H9 (cell line): Measurements from ENCODE around the gene SYNPO2. TPM values are rescaled to one million over a fixed set of nuclear protein-coding genes. Genes with fewer than 3 reads are reported as not detected.

Experiments
- DNase-seq: peaks from one replicate; pipeline ENCODE4 v3.0.0-alpha.2; 2017
- H2AFZ ChIP-seq: one replicate; pipeline ENCODE4 v1.6.1; 2013; ENCODE audit warnings: mild to moderate bottlenecking, low read length, control low read depth, moderate library complexity
- H2AK5ac ChIP-seq: 2 replicates; pipeline ENCODE4 v1.6.1; 2013; ENCODE audit warnings: low read length, control low read depth, mixed read lengths; ENCODE audit not compliant: insufficient read length
- H2BK120ac ChIP-seq: one replicate; pipeline ENCODE4 v1.6.1; 2013; ENCODE audit warnings: low read depth, mild to moderate bottlenecking, low read length, control low read depth, inconsistent platforms; ENCODE audit not compliant: poor library complexity, severe bottlenecking
- H2BK12ac ChIP-seq: 2 replicates; pipeline ENCODE4 v1.6.1; 2013; ENCODE audit warnings: low read length, control low read depth, mixed read lengths, low read depth; ENCODE audit not compliant: insufficient read length
- H2BK15ac ChIP-seq: 2 replicates; pipeline ENCODE4 v1.6.1; 2013; ENCODE audit warnings: low read depth, low read length, control low read depth
- H2BK20ac ChIP-seq: one replicate; pipeline ENCODE4 v1.6.1; 2013; ENCODE audit warnings: low read depth, mild to moderate bottlenecking, low read length, control low read depth, inconsistent platforms; ENCODE audit not compliant: poor library complexity, severe bottlenecking
- H2BK5ac ChIP-seq: 2 replicates; pipeline ENCODE4 v1.6.1; 2013; ENCODE audit warnings: low read length, control low read depth, mixed read lengths; ENCODE audit not compliant: insufficient read length
- H3K14ac ChIP-seq: 2 replicates; pipeline ENCODE4 v1.6.1; 2013; ENCODE audit warnings: low read length, control low read depth; ENCODE audit not compliant: insufficient read depth
- H3K18ac ChIP-seq: 2 replicates; pipeline ENCODE4 v1.6.1; 2013; ENCODE audit warnings: low read depth, mild to moderate bottlenecking, mixed read lengths, low read length, control low read depth; ENCODE audit not compliant: insufficient read length
- H3K23ac ChIP-seq: 2 replicates; pipeline ENCODE4 v1.6.1; 2013; ENCODE audit warnings: low read length, control low read depth, mixed read lengths, low read depth; ENCODE audit not compliant: insufficient read length
- H3K23me2 ChIP-seq: 2 replicates; pipeline ENCODE4 v1.6.1; 2013; ENCODE audit warnings: low read depth, mild to moderate bottlenecking, mixed read lengths, low read length, control low read depth; ENCODE audit not compliant: insufficient read length, poor library complexity, severe bottlenecking
- H3K27ac ChIP-seq: 2 replicates; pipeline ENCODE4 v1.5.1; 2013; ENCODE audit warnings: low read length, control low read depth, mixed read lengths, low read depth; ENCODE audit not compliant: insufficient read length
- H3K27me3 ChIP-seq: 2 replicates; pipeline ENCODE4 v1.6.1; 2013; ENCODE audit warnings: low read length, control low read depth, inconsistent platforms; ENCODE audit not compliant: insufficient read depth
- H3K4ac ChIP-seq: 2 replicates; pipeline ENCODE4 v1.6.1; 2013; ENCODE audit warnings: low read depth, mild to moderate bottlenecking, control low read depth, inconsistent platforms, low read length, moderate library complexity
- H3K4me1 ChIP-seq: 2 replicates; pipeline ENCODE4 v1.6.1; 2013; ENCODE audit warnings: low read length, control low read depth, inconsistent platforms; ENCODE audit not compliant: insufficient read depth
- H3K4me2 ChIP-seq: 2 replicates; pipeline ENCODE4 v1.6.1; 2013; ENCODE audit warnings: low read length, control low read depth, mixed read lengths; ENCODE audit not compliant: insufficient read length, insufficient read depth
- H3K56ac ChIP-seq: 2 replicates; pipeline ENCODE4 v1.6.1; 2013; ENCODE audit warnings: low read depth, mild to moderate bottlenecking, mixed read lengths, low read length, control low read depth; ENCODE audit not compliant: insufficient read length
- H3K79me1 ChIP-seq: 2 replicates; pipeline ENCODE4 v1.6.1; 2013; ENCODE audit warnings: low read depth, mild to moderate bottlenecking, moderate library complexity, low read length, control low read depth, inconsistent platforms; ENCODE audit not compliant: insufficient read depth, poor library complexity, severe bottlenecking
- H3K79me2 ChIP-seq: 2 replicates; pipeline ENCODE4 v1.6.1; 2013; ENCODE audit warnings: low read length, control low read depth, inconsistent platforms; ENCODE audit not compliant: insufficient read depth
- H3K9ac ChIP-seq: 2 replicates; pipeline ENCODE4 v1.6.1; 2013; ENCODE audit warnings: low read length, control low read depth, mixed read lengths; ENCODE audit not compliant: insufficient read length; ENCODE audit errors: extremely low read depth
- H3K9me3 ChIP-seq: one replicate; pipeline ENCODE4 v1.6.1; 2013; ENCODE audit warnings: low read depth, low read length, inconsistent platforms; ENCODE audit not compliant: control insufficient read depth
- H3T11ph ChIP-seq: one replicate; pipeline ENCODE4 v1.6.1; 2013; ENCODE audit warnings: mild to moderate bottlenecking, low read length, control low read depth, inconsistent platforms
- H4K20me1 ChIP-seq: one replicate; pipeline ENCODE4 v1.6.1; 2013; ENCODE audit not compliant: control insufficient read depth, insufficient read length, insufficient read depth
- H4K5ac ChIP-seq: 2 replicates; pipeline ENCODE4 v1.6.1; 2013; ENCODE audit warnings: low read depth, mild to moderate bottlenecking, mixed read lengths, low read length, control low read depth; ENCODE audit not compliant: insufficient read length
- H4K8ac ChIP-seq: replicated peaks from 2 replicates; pipeline ENCODE4 v1.6.1; 2013; ENCODE audit warnings: low read length, control low read depth, mixed read lengths, low read depth; ENCODE audit not compliant: insufficient read length
- H4K91ac ChIP-seq: 2 replicates; pipeline ENCODE4 v1.6.1; 2013; ENCODE audit warnings: low read depth, mild to moderate bottlenecking, moderate library complexity, mixed read lengths, low read length, control low read depth; ENCODE audit not compliant: insufficient read length
- H3K27ac Mint-ChIP-seq, 3 experiments: 2 replicates in 2 of 3; 3 replicates in 1 of 3; pipeline ENCODE4 v1.8.0; 2020 to 2021; ENCODE audit warnings: mixed read lengths in 3 of 3, mild to moderate bottlenecking in 1 of 3, moderate library complexity in 1 of 3
- H3K27me3 Mint-ChIP-seq: 2 replicates; pipeline ENCODE4 v1.8.0; 2021; ENCODE audit warnings: low read depth, mild to moderate bottlenecking, moderate library complexity, mixed read lengths
- H3K36me3 Mint-ChIP-seq, 3 experiments: 2 replicates in 2 of 3; 3 replicates in 1 of 3; pipeline ENCODE4 v1.8.0; 2020 to 2021; ENCODE audit warnings: low read depth in 3 of 3, mixed read lengths in 3 of 3; ENCODE audit not compliant: insufficient read depth in 1 of 3
- H3K4me1 Mint-ChIP-seq, 2 experiments: 2 replicates each; pipeline ENCODE4 v1.8.0; 2020; ENCODE audit warnings: mixed read lengths in 2 of 2
- H3K4me3 Mint-ChIP-seq, 2 experiments: 2 replicates in 1 of 2; 3 replicates in 1 of 2; pipeline ENCODE4 v1.8.0; 2020 to 2021; ENCODE audit warnings: mild to moderate bottlenecking in 2 of 2, mixed read lengths in 2 of 2, moderate library complexity in 1 of 2
- H3K9me3 Mint-ChIP-seq, 2 experiments: 2 replicates in 1 of 2; 3 replicates in 1 of 2; pipeline ENCODE4 v1.8.0; 2020; ENCODE audit warnings: mild to moderate bottlenecking in 2 of 2, mixed read lengths in 2 of 2, moderate library complexity in 1 of 2
- CTCF ChIP-seq: fragments of 200-600 bp; sonication (generic); conservative IDR thresholded peaks from 3 replicates; pipeline ENCODE4 v1.8.0; 2021; ENCODE audit warnings: antibody characterized with exemption, mild to moderate bottlenecking
- WGBS: extraction: QIAGEN DNeasy Blood & Tissue Kit; methylation state at CpG from one replicate; pipeline ENCODE4 v1.1.7; 2013; ENCODE audit warnings: missing lambda C conversion rate, low lambda C conversion rate, mixed read lengths; ENCODE audit not compliant: insufficient read length; ENCODE audit errors: extremely low coverage; 5-methylcytosine and 5-hydroxymethylcytosine counted together
- total RNA-seq: library from RNA; stranded (reverse); gene quantifications from 2 replicates; pipeline ENCODE4 v1.2.1, GENCODE V29; 2021

Gene SYNPO2
- total RNA-seq, 1 experiment from 2014 or later, result 1.1 TPM

GRCh38 chr4:118884716-118885115 lies 3.9 kb upstream of the SYNPO2 start:
- no peak overlapping the region for H3K23ac ChIP-seq
- H3K4me1 ChIP-seq, result no peaks in the 10 kb centered on the region
- no peak overlapping the region for H2BK5ac ChIP-seq
- no CpG with 5 or more reads among the region's 3 CpGs for WGBS
- Mint-ChIP-seq H3K27me3 (peaks cover 8% of the 10 kb centered on the region), H3K4me1 (peaks cover 26 to 27% of the 10 kb centered on the region in 2 experiments), H3K36me3 (no peaks in the 10 kb centered on the region), H3K9me3 (no peaks in the 10 kb centered on the region), H3K27ac (no peak overlapping the region), H3K4me3 (no peak overlapping the region)
- no peak overlapping the region for H3K4me2 ChIP-seq
- no peak overlapping the region for H3K14ac ChIP-seq
- no peaks in the 10 kb centered on the region for H3K79me2 ChIP-seq
- H2BK20ac ChIP-seq, result no peak overlapping the region
- H3K9ac ChIP-seq, result no peak overlapping the region
- H2BK12ac ChIP-seq, result no peak overlapping the region
- no peaks in the 10 kb centered on the region for H4K20me1 ChIP-seq
- no peaks in the 10 kb centered on the region for H3K79me1 ChIP-seq
- H4K91ac ChIP-seq, result no peak overlapping the region
- H2BK15ac ChIP-seq, result no peak overlapping the region
- no peak overlapping the region for H3K56ac ChIP-seq
- no peak overlapping the region for H4K5ac ChIP-seq
- no peaks in the 10 kb centered on the region for H3K9me3 ChIP-seq
- H3K18ac ChIP-seq, result no peak overlapping the region
- no peak overlapping the region for H2BK120ac ChIP-seq
- H2AK5ac ChIP-seq, result no peak overlapping the region
- H4K8ac ChIP-seq, result no peak overlapping the region
- no peak overlapping the region for H3T11ph ChIP-seq
- TF ChIP-seq CTCF, result no peak
- H3K27ac ChIP-seq, result no peak overlapping the region
- H3K27me3 ChIP-seq, result no peaks in the 10 kb centered on the region
- H3K23me2 ChIP-seq, result peaks cover 3% of the 10 kb centered on the region
- no peak for DNase-seq
- H2AFZ ChIP-seq, result no peak overlapping the region
- H3K4ac ChIP-seq, result no peak overlapping the region
